CD8-positive, alpha-beta memory T cell (primary cell): ENCODE data around the gene PAPOLB. TPM values are rescaled to one million over a fixed set of nuclear protein-coding genes. Genes with fewer than 3 reads are reported as not detected.

Experiments used
- CTCF ChIA-PET: fragments of 350-600 bp; sonication (Branson Sonifier 250); formaldehyde crosslinking; loops from one replicate; lab custom pipeline; 2021; ENCODE audit warnings: antibody characterized with exemption; lab: Charles Lee
- POLR2A ChIA-PET: fragments of 350-600 bp; sonication (Branson Sonifier 250); formaldehyde crosslinking; loops from one replicate; lab custom pipeline; 2021; ENCODE audit warnings: antibody characterized with exemption; lab: Charles Lee
- DNase-seq, 5 donors: peaks; one replicate each; pipeline versions ENCODE4 v3.0.0 to v3.0.0-alpha.2; 2020 to 2022; ENCODE audit warnings: mixed read lengths in 1 of 5
- H3K27ac ChIP-seq: one replicate; pipeline ENCODE4 v1.7.0; 2013; ENCODE audit warnings: low read depth, mild to moderate bottlenecking, low read length, moderate library complexity
- H3K27me3 ChIP-seq: 2 replicates; pipeline ENCODE4 v1.7.0; 2013; ENCODE audit warnings: low read length, mild to moderate bottlenecking; ENCODE audit not compliant: insufficient read depth, poor library complexity, severe bottlenecking
- H3K36me3 ChIP-seq: 2 replicates; pipeline ENCODE4 v1.7.0; 2013; ENCODE audit warnings: mild to moderate bottlenecking, low read length, moderate library complexity; ENCODE audit not compliant: insufficient read depth
- H3K4me1 ChIP-seq: 2 replicates; pipeline ENCODE4 v1.7.0; 2013; ENCODE audit warnings: mild to moderate bottlenecking, low read length, moderate library complexity; ENCODE audit not compliant: insufficient read depth
- H3K4me3 ChIP-seq: 2 replicates; pipeline ENCODE4 v1.7.0; 2013; ENCODE audit warnings: mild to moderate bottlenecking, low read length
- H3K9me3 ChIP-seq: 2 replicates; pipeline ENCODE4 v1.7.0; 2013; ENCODE audit warnings: mild to moderate bottlenecking, low read length
- H3K27ac Mint-ChIP-seq, 8 donors: one replicate each; pipeline ENCODE4 v1.8.0; 2020 to 2021; ENCODE audit warnings: mixed read lengths in 8 of 8, mild to moderate bottlenecking in 6 of 8, inconsistent platforms in 3 of 8, moderate library complexity in 3 of 8
- H3K27me3 Mint-ChIP-seq, 2 donors: one replicate each; pipeline ENCODE4 v1.8.0; 2020 to 2021; ENCODE audit warnings: mixed read lengths in 2 of 2, mild to moderate bottlenecking in 1 of 2, moderate library complexity in 1 of 2
- H3K36me3 Mint-ChIP-seq, 3 donors: one replicate each; pipeline ENCODE4 v1.8.0; 2020 to 2021; ENCODE audit warnings: mixed read lengths in 3 of 3, inconsistent platforms in 1 of 3, mild to moderate bottlenecking in 1 of 3
- H3K4me1 Mint-ChIP-seq, 3 donors: one replicate each; pipeline ENCODE4 v1.8.0; 2020 to 2021; ENCODE audit warnings: mixed read lengths in 3 of 3, inconsistent platforms in 1 of 3, mild to moderate bottlenecking in 1 of 3
- H3K4me3 Mint-ChIP-seq, 7 donors: one replicate each; pipeline ENCODE4 v1.8.0; 2020 to 2021; ENCODE audit warnings: mixed read lengths in 7 of 7, mild to moderate bottlenecking in 6 of 7, moderate library complexity in 4 of 7, inconsistent platforms in 2 of 7
- H3K9me3 Mint-ChIP-seq, 5 donors: one replicate each; pipeline ENCODE4 v1.8.0; 2020 to 2022; ENCODE audit warnings: mixed read lengths in 5 of 5, mild to moderate bottlenecking in 3 of 5, moderate library complexity in 2 of 5, inconsistent platforms in 1 of 5
- polyA plus RNA-seq: library from polyadenylated mRNA; unstranded; fragments of 300-500 nt; fragmentation: Illumina TruSeq; gene quantifications from one replicate; pipeline ENCODE4 v1.2.3, GENCODE V29; 2021
- total RNA-seq, 2 experiments: library from RNA; stranded (reverse); gene quantifications; one replicate each; pipeline ENCODE4 v1.2.3, GENCODE V29; 2021

The PAPOLB gene
- total and polyA plus RNA-seq, 3 experiments from 2014 or later: not detected

GRCh38 chr7:4830176-4830575 lies 31.7 kb downstream of the PAPOLB start:
- peak; percentile 10 to 63 (median 29) for DNase-seq
- Histone ChIP-seq H3K4me1 (no peaks in the 10 kb centered on the region), H3K9me3 (no peaks in the 10 kb centered on the region), H3K27me3 (no peaks in the 10 kb centered on the region), H3K36me3 (no peaks in the 10 kb centered on the region), H3K4me3 (no peak overlapping the region), H3K27ac (no peak overlapping the region)
- H3K27me3 Mint-ChIP-seq: peaks cover 3% of the 10 kb centered on the region in 2 donors
- no peaks in the 10 kb centered on the region for H3K9me3 Mint-ChIP-seq
- peaks cover 0 to 6% (median 4%) of the 10 kb centered on the region in 3 donors for H3K4me1 Mint-ChIP-seq
- ChIA-PET POLR2A (no interaction called here), CTCF (interaction anchor here (5.6 kb wide), 1 partner anchor 255 kb away, joined by 27 read pairs; no protein-coding TSS in a partner anchor)
- H3K4me3 Mint-ChIP-seq: no peak overlapping the region
- no peaks in the 10 kb centered on the region for H3K36me3 Mint-ChIP-seq
- no peak overlapping the region for H3K27ac Mint-ChIP-seq

GRCh38 chr7:4828720-4829383 lies 33.0 kb downstream of the PAPOLB start:
- Mint-ChIP-seq H3K9me3 (no peaks in the 10 kb centered on the region), H3K4me1 (peaks cover 0 to 6% (median 4%) of the 10 kb centered on the region in 3 donors), H3K27me3 (peaks cover 3% of the 10 kb centered on the region in 2 donors), H3K36me3 (no peaks in the 10 kb centered on the region), H3K27ac (no peak overlapping the region), H3K4me3 (no peak overlapping the region)
- DNase-seq: no peak
- no peak overlapping the region for H3K4me3 ChIP-seq
- H3K9me3 ChIP-seq: no peaks in the 10 kb centered on the region
- H3K36me3 ChIP-seq: no peaks in the 10 kb centered on the region
- no peak overlapping the region for H3K27ac ChIP-seq
- no peaks in the 10 kb centered on the region for H3K27me3 ChIP-seq
- CTCF ChIA-PET: interaction anchor here (5.6 kb wide), 1 partner anchor 256 kb away, joined by 27 read pairs; no protein-coding TSS in a partner anchor
- POLR2A ChIA-PET: no interaction called here
- H3K4me1 ChIP-seq: no peaks in the 10 kb centered on the region

- no peak overlapping the region for H3K27ac ChIP-seq
- CTCF ChIA-PET: no interaction called here
Measured at GRCh38 chr7:4825081-4825480, 36.7 kb downstream of the PAPOLB start.

GRCh38 chr7:4824120-4824775 lies 37.6 kb downstream of the PAPOLB start:
- Histone ChIP-seq H3K36me3 (no peaks in the 10 kb centered on the region), H3K4me1 (no peaks in the 10 kb centered on the region), H3K4me3 (no peak overlapping the region), H3K9me3 (no peaks in the 10 kb centered on the region), H3K27ac (no peak overlapping the region), H3K27me3 (no peaks in the 10 kb centered on the region)
- no peak for DNase-seq
- no peak overlapping the region for H3K27ac Mint-ChIP-seq
- ChIA-PET POLR2A (no interaction called here), CTCF (no interaction called here)
- no peaks in the 10 kb centered on the region for H3K4me1 Mint-ChIP-seq
- H3K9me3 Mint-ChIP-seq: no peaks in the 10 kb centered on the region
- H3K27me3 Mint-ChIP-seq: peaks cover 5 to 15% of the 10 kb centered on the region in 2 donors
- H3K4me3 Mint-ChIP-seq: no peak overlapping the region
- no peaks in the 10 kb centered on the region for H3K36me3 Mint-ChIP-seq

More at GRCh38 chr7:4825081-4825480, 36.7 kb downstream of the PAPOLB start:
- Histone ChIP-seq H3K27me3 (no peaks in the 10 kb centered on the region), H3K36me3 (no peaks in the 10 kb centered on the region), H3K4me1 (no peaks in the 10 kb centered on the region), H3K9me3 (no peaks in the 10 kb centered on the region), H3K4me3 (no peak overlapping the region)
- Mint-ChIP-seq H3K4me3 (no peak overlapping the region), H3K9me3 (no peaks in the 10 kb centered on the region), H3K4me1 (peaks cover 0 to 2% (median 2%) of the 10 kb centered on the region in 3 donors), H3K36me3 (no peaks in the 10 kb centered on the region), H3K27ac (no peak overlapping the region), H3K27me3 (peaks cover 3 to 9% of the 10 kb centered on the region in 2 donors)
- POLR2A ChIA-PET: no interaction called here
- DNase-seq: no peak

GRCh38 chr7:4823441-4824119 lies 38.2 kb downstream of the PAPOLB start:
- CTCF ChIA-PET: no interaction called here
- POLR2A ChIA-PET: no interaction called here
- Histone ChIP-seq H3K27me3 (no peaks in the 10 kb centered on the region), H3K4me1 (no peaks in the 10 kb centered on the region), H3K36me3 (no peaks in the 10 kb centered on the region), H3K9me3 (no peaks in the 10 kb centered on the region), H3K4me3 (no peak overlapping the region), H3K27ac (no peak overlapping the region)
- DNase-seq: no peak
- H3K4me1 Mint-ChIP-seq: no peaks in the 10 kb centered on the region
- H3K27me3 Mint-ChIP-seq: peaks cover 4 to 16% of the 10 kb centered on the region in 2 donors
- H3K36me3 Mint-ChIP-seq: no peaks in the 10 kb centered on the region
- H3K9me3 Mint-ChIP-seq: no peaks in the 10 kb centered on the region
- no peak overlapping the region for H3K4me3 Mint-ChIP-seq
- no peak overlapping the region for H3K27ac Mint-ChIP-seq

- no peaks in the 10 kb centered on the region for H3K9me3 ChIP-seq
- no peak overlapping the region for H3K4me3 ChIP-seq
- H3K36me3 ChIP-seq: no peaks in the 10 kb centered on the region
- Mint-ChIP-seq H3K4me1 (no peaks in the 10 kb centered on the region), H3K36me3 (no peaks in the 10 kb centered on the region), H3K27me3 (peaks cover 4 to 16% of the 10 kb centered on the region in 2 donors), H3K9me3 (no peaks in the 10 kb centered on the region), H3K27ac (no peak overlapping the region), H3K4me3 (no peak overlapping the region)
- POLR2A ChIA-PET: no interaction called here
- no peak for DNase-seq
- no peak overlapping the region for H3K27ac ChIP-seq
- no peaks in the 10 kb centered on the region for H3K27me3 ChIP-seq
- CTCF ChIA-PET: no interaction called here
- no peaks in the 10 kb centered on the region for H3K4me1 ChIP-seq
Measured at GRCh38 chr7:4822677-4823076, 39.2 kb downstream of the PAPOLB start.

- Histone ChIP-seq H3K4me3 (no peak overlapping the region), H3K27me3 (no peaks in the 10 kb centered on the region), H3K9me3 (no peaks in the 10 kb centered on the region), H3K27ac (no peak overlapping the region), H3K36me3 (no peaks in the 10 kb centered on the region), H3K4me1 (no peaks in the 10 kb centered on the region)
- Mint-ChIP-seq H3K36me3 (no peaks in the 10 kb centered on the region), H3K9me3 (no peaks in the 10 kb centered on the region), H3K4me1 (no peaks in the 10 kb centered on the region), H3K27ac (no peak overlapping the region), H3K27me3 (peaks cover 5 to 13% of the 10 kb centered on the region in 2 donors), H3K4me3 (no peak overlapping the region)
- no peak for DNase-seq
- POLR2A ChIA-PET: no interaction called here
- CTCF ChIA-PET: no interaction called here
Measured at GRCh38 chr7:4820967-4821471, 40.8 kb downstream of the PAPOLB start.
